D341Med (cell line): ENCODE measurements around the gene RPL37A.
A peak's percentile ranks its signal among the peaks of the same experiment; 100 is the strongest.

Experiments
- DNase-seq: peaks from one replicate; pipeline ENCODE4 v3.0.0; 2012; ENCODE audit warnings: low spot score

Gene RPL37A

GRCh38 chr2:216490061-216490460 is 8.6 kb upstream of the RPL37A start:
- DNase-seq = no peak

GRCh38 chr2:216491793-216492596 is 6.6 kb upstream of the RPL37A start:
- no peak for DNase-seq

- DNase-seq = no peak
These were observed 5.9 kb upstream of the RPL37A start for GRCh38 chr2:216492597-216493333.

GRCh38 chr2:216493334-216493685 is 5.3 kb upstream of the RPL37A start:
- DNase-seq = no peak

- no peak for DNase-seq
These were observed 3.0 kb upstream of the RPL37A start for GRCh38 chr2:216495656-216496055.

- DNase-seq = no peak
These were observed 1.1 kb upstream of the RPL37A start for GRCh38 chr2:216497382-216498069.

- no peak for DNase-seq
These were observed 620 bp upstream of the RPL37A start for GRCh38 chr2:216498070-216498378.

- no peak for DNase-seq
These were observed 1.1 kb downstream of the RPL37A start for GRCh38 chr2:216499641-216500218.

- no peak for DNase-seq
These were observed 1.9 kb downstream of the RPL37A start for GRCh38 chr2:216500572-216500971.

- no peak for DNase-seq
These were observed 3.2 kb downstream of the RPL37A start for GRCh38 chr2:216501854-216502253.

- no peak for DNase-seq
These were observed 3.9 kb downstream of the RPL37A start for GRCh38 chr2:216502381-216503158.

- DNase-seq = no peak
These were observed 4.5 kb downstream of the RPL37A start for GRCh38 chr2:216503159-216503629.

- no peak for DNase-seq
These were observed 5.2 kb downstream of the RPL37A start for GRCh38 chr2:216503697-216504375.

GRCh38 chr2:216504376-216504762 is 5.7 kb downstream of the RPL37A start:
- DNase-seq = no peak

GRCh38 chr2:216505133-216506106 is 6.8 kb downstream of the RPL37A start:
- no peak for DNase-seq

- no peak for DNase-seq
These were observed 8.8 kb downstream of the RPL37A start for GRCh38 chr2:216507220-216508160.

- DNase-seq = no peak
These were observed 9.6 kb downstream of the RPL37A start for GRCh38 chr2:216508229-216508628.

GRCh38 chr2:216516730-216517350 is 18.2 kb downstream of the RPL37A start:
- peak; percentile 36 for DNase-seq
